ENCODE results near the gene SESTD1. TPM values are rescaled to one million over a fixed set of nuclear protein-coding genes. Genes with fewer than 3 reads are reported as not detected.

The SESTD1 gene
- polyA plus RNA-seq, 1 experiment, result 16.5 TPM

- no peak for TF ChIP-seq CTCF (IDR thresholded peaks at IDR 0.05; ENCODE audit: insufficient read depth, low read depth, low read length)
- CTCF ChIA-PET, result no interaction called here
- no peak overlapping the region for H3K4me3 ChIP-seq (ENCODE audit: low read depth, low read length)
- no peaks in the 10 kb centered on the region for H3K27me3 ChIP-seq (ENCODE audit: control insufficient read depth, insufficient read depth, low read length)
- no peaks in the 10 kb centered on the region for H3K36me3 ChIP-seq (ENCODE audit: control insufficient read depth, insufficient read depth, low read length)
- POLR2A ChIA-PET, result no interaction called here
- no peak for DNase-seq (ENCODE audit: low read depth)
Observed at GRCh38 chr2:179172894-179173293, 91.7 kb downstream of the SESTD1 start.

- CTCF ChIA-PET, result no interaction called here
- DNase-seq (ENCODE audit: low read depth), result no peak
- POLR2A ChIA-PET, result no interaction called here
- TF ChIP-seq CTCF (IDR thresholded peaks at IDR 0.05; ENCODE audit: insufficient read depth, low read depth, low read length), result no peak
- no peaks in the 10 kb centered on the region for H3K27me3 ChIP-seq (ENCODE audit: control insufficient read depth, insufficient read depth, low read length)
- H3K4me3 ChIP-seq (ENCODE audit: low read depth, low read length), result no peak overlapping the region
- no peaks in the 10 kb centered on the region for H3K36me3 ChIP-seq (ENCODE audit: control insufficient read depth, insufficient read depth, low read length)
Observed at GRCh38 chr2:179171371-179171770, 93.3 kb downstream of the SESTD1 start.

GRCh38 chr2:179170901-179171300 lies 93.7 kb downstream of the SESTD1 start:
- no peak for TF ChIP-seq CTCF (IDR thresholded peaks at IDR 0.05; ENCODE audit: insufficient read depth, low read depth, low read length)
- no peak for DNase-seq (ENCODE audit: low read depth)
- Histone ChIP-seq H3K36me3 (ENCODE audit: control insufficient read depth, insufficient read depth, low read length) (no peaks in the 10 kb centered on the region), H3K27me3 (ENCODE audit: control insufficient read depth, insufficient read depth, low read length) (no peaks in the 10 kb centered on the region), H3K4me3 (ENCODE audit: low read depth, low read length) (no peak overlapping the region)
- POLR2A ChIA-PET, result no interaction called here
- CTCF ChIA-PET, result no interaction called here

- Histone ChIP-seq H3K27me3 (ENCODE audit: control insufficient read depth, insufficient read depth, low read length) (no peaks in the 10 kb centered on the region), H3K36me3 (ENCODE audit: control insufficient read depth, insufficient read depth, low read length) (no peaks in the 10 kb centered on the region), H3K4me3 (ENCODE audit: low read depth, low read length) (no peak overlapping the region)
- CTCF ChIA-PET, result no interaction called here
- no peak for TF ChIP-seq CTCF (IDR thresholded peaks at IDR 0.05; ENCODE audit: insufficient read depth, low read depth, low read length)
- DNase-seq (ENCODE audit: low read depth), result no peak
- POLR2A ChIA-PET, result no interaction called here
Observed at GRCh38 chr2:179165356-179166000, 99.2 kb downstream of the SESTD1 start.

GRCh38 chr2:179141206-179141605 lies 123.4 kb downstream of the SESTD1 start:
- CTCF ChIA-PET, result no interaction called here
- H3K27me3 ChIP-seq (ENCODE audit: control insufficient read depth, insufficient read depth, low read length), result no peaks in the 10 kb centered on the region
- no peak overlapping the region for H3K4me3 ChIP-seq (ENCODE audit: low read depth, low read length)
- TF ChIP-seq CTCF (IDR thresholded peaks at IDR 0.05; ENCODE audit: insufficient read depth, low read depth, low read length), result no peak
- H3K36me3 ChIP-seq (ENCODE audit: control insufficient read depth, insufficient read depth, low read length), result peaks cover 1% of the 10 kb centered on the region; the same call in 1 of the 2 replicates
- POLR2A ChIA-PET, result no interaction called here
- DNase-seq (ENCODE audit: low read depth), result no peak
